Keratinocyte (primary cell): Measurements from ENCODE around the gene CCDC92B. TPM values are rescaled to one million over a fixed set of nuclear protein-coding genes. Genes with fewer than 3 reads are reported as not detected.

ENCODE experiments used
- DNase-seq: peaks from one replicate; pipeline ENCODE4 v3.0.0-alpha.2; 2011; ENCODE audit warnings: low read depth, missing footprints, low spot score
- FAIRE-seq: peaks from 2 replicates; lab custom pipeline; 2011; peaks lifted over from hg19 to GRCh38; lab: Jason Lieb, UNC
- H2AFZ ChIP-seq: 2 replicates; pipeline ENCODE4 v1.6.0; 2012; ENCODE audit warnings: low read length, control low read depth, inconsistent platforms; ENCODE audit not compliant: control insufficient read depth
- H3K27ac ChIP-seq: 2 replicates; pipeline ENCODE4 v1.5.1; 2011; ENCODE audit warnings: low read length; ENCODE audit not compliant: control insufficient read depth, insufficient read depth
- H3K27me3 ChIP-seq: 3 replicates; pipeline ENCODE4 v1.6.0; 2011; ENCODE audit warnings: low read length; ENCODE audit not compliant: control insufficient read depth, insufficient read depth; ENCODE audit errors: extremely low read depth
- H3K36me3 ChIP-seq, 2 experiments: 2 replicates in 1 of 2; 3 replicates in 1 of 2; pipeline ENCODE4 v1.5.1; 2011; ENCODE audit warnings: low read length in 2 of 2, mild to moderate bottlenecking in 1 of 2; ENCODE audit not compliant: control insufficient read depth in 2 of 2, insufficient read depth in 2 of 2; ENCODE audit errors: extremely low read depth in 1 of 2
- H3K4me1 ChIP-seq: 3 replicates; pipeline ENCODE4 v1.5.1; 2011; ENCODE audit warnings: low read length; ENCODE audit not compliant: control insufficient read depth, insufficient read depth; ENCODE audit errors: extremely low read depth
- H3K4me2 ChIP-seq: 3 replicates; pipeline ENCODE4 v1.6.0; 2011; ENCODE audit warnings: low read depth, low read length; ENCODE audit not compliant: control insufficient read depth, insufficient read depth; ENCODE audit errors: extremely low read depth
- H3K4me3 ChIP-seq, 3 experiments: fragments of 200-600 bp in 1 of 3; sonication (generic) in 1 of 3; 2 replicates in 2 of 3; 3 replicates in 1 of 3; pipeline ENCODE4 v1.5.1; 2011 to 2016; ENCODE audit warnings: low read length in 3 of 3, mild to moderate bottlenecking in 3 of 3, control low read depth in 2 of 3, inconsistent platforms in 1 of 3, low read depth in 1 of 3, mixed read lengths in 1 of 3, mixed run types in 1 of 3, moderate library complexity in 1 of 3; ENCODE audit not compliant: control insufficient read depth in 2 of 3, insufficient read depth in 2 of 3; ENCODE audit errors: extremely low read depth in 1 of 3
- H3K79me2 ChIP-seq: 2 replicates; pipeline ENCODE4 v1.6.0; 2012; ENCODE audit warnings: low read length; ENCODE audit not compliant: control insufficient read depth, insufficient read depth
- H3K9ac ChIP-seq: 3 replicates; pipeline ENCODE4 v1.6.0; 2011; ENCODE audit warnings: low read length; ENCODE audit not compliant: control insufficient read depth, insufficient read depth; ENCODE audit errors: extremely low read depth
- H3K9me1 ChIP-seq: 3 replicates; pipeline ENCODE4 v1.6.0; 2011; ENCODE audit warnings: low read length; ENCODE audit not compliant: control insufficient read depth, insufficient read depth; ENCODE audit errors: extremely low read depth
- H3K9me3 ChIP-seq: 2 replicates; pipeline ENCODE4 v1.5.1; 2012; ENCODE audit warnings: low read depth, low read length; ENCODE audit not compliant: control insufficient read depth
- H4K20me1 ChIP-seq: 3 replicates; pipeline ENCODE4 v1.6.0; 2011; ENCODE audit warnings: low read length; ENCODE audit not compliant: control insufficient read depth, insufficient read depth; ENCODE audit errors: extremely low read depth
- EZH2 ChIP-seq: IDR thresholded peaks from one replicate; pipeline ENCODE4 v1.6.1; 2012; ENCODE audit warnings: inconsistent platforms, mild to moderate bottlenecking, low read length, moderate library complexity
- dilution Hi-C: fragments of 300-500 bp; cut with MboI; formaldehyde crosslinking; loops from one replicate; pipeline ENCODE4 v1.7.0; 2020; ENCODE audit warnings: low sequenced_read_pairs; ENCODE audit not compliant: extremely low pct_ligation_motif_present
- polyA plus RNA-seq, 5 experiments: library from polyadenylated mRNA; depleted of rRNA in 3 of 5; stranded (reverse) in 3 of 5; stranded (forward) in 1 of 5; unstranded in 1 of 5; fragments of >200 nt; gene quantifications; 1 replicate in 1 of 5; 2 replicates in 3 of 5; 3 replicates in 1 of 5; pipeline versions ENCODE4 v1.2.1 to v1.2.3, GENCODE V29; 2011 to 2012; ENCODE audit warnings: missing spikeins in 2 of 5, low read depth in 1 of 5, low replicate concordance in 1 of 5
- TF ChIP-seq, protein P1 (sequence below), 3 experiments: IDR thresholded peaks in 1 of 3; conservative IDR thresholded peaks in 1 of 3; optimal IDR thresholded peaks in 1 of 3; 2 replicates in 2 of 3; 3 replicates in 1 of 3; pipeline versions ENCODE3 to v1.5.1; 2011; ENCODE audit warnings: low read length in 3 of 3, mild to moderate bottlenecking in 3 of 3, moderate library complexity in 2 of 3, control low read depth in 1 of 3, inconsistent platforms in 1 of 3; ENCODE audit not compliant: insufficient read depth in 2 of 3; ENCODE audit errors: extremely low read depth in 1 of 3

Gene CCDC92B
- polyA plus RNA-seq, 1 donor (not counting 4 experiments of a cell fraction or from before 2014, with no cell fraction given) = not detected

DNA sequence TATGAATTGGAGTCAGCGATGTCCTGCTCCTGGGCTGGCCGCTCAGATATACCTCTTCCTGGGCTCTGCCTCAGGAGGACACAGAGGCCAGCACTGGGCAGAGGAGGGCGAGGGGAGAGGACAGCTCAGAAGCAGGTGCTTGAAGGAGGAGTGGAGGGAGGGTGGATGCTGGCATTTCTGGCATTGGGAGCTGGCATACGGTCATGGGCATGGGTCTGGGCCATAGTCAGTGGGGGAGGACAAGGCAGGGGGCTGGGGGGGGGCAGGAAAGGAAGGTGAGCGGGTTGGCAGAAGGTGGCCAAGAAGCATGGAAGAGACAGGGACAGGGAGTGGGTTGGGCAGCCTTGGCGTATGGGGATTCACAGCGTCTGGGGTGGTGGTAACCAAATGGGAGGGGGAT, 30.1 kb upstream of the CCDC92B start:
- TF ChIP-seq EZH2 = no peak
- TF ChIP-seq, protein P1, sequence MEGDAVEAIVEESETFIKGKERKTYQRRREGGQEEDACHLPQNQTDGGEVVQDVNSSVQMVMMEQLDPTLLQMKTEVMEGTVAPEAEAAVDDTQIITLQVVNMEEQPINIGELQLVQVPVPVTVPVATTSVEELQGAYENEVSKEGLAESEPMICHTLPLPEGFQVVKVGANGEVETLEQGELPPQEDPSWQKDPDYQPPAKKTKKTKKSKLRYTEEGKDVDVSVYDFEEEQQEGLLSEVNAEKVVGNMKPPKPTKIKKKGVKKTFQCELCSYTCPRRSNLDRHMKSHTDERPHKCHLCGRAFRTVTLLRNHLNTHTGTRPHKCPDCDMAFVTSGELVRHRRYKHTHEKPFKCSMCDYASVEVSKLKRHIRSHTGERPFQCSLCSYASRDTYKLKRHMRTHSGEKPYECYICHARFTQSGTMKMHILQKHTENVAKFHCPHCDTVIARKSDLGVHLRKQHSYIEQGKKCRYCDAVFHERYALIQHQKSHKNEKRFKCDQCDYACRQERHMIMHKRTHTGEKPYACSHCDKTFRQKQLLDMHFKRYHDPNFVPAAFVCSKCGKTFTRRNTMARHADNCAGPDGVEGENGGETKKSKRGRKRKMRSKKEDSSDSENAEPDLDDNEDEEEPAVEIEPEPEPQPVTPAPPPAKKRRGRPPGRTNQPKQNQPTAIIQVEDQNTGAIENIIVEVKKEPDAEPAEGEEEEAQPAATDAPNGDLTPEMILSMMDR (optimal IDR thresholded peaks at IDR 0.05 in 1 of 3, IDR thresholded peaks at IDR 0.05 in 1 of 3, conservative IDR thresholded peaks at IDR 0.05 in 1 of 3; ENCODE audit: extremely low read depth in 1 of 3, insufficient read depth in 2 of 3, low read length in 3 of 3) = no peak
- no peak overlapping the region for H3K4me2 ChIP-seq
- H3K27me3 ChIP-seq = peaks cover 39% of the 10 kb centered on the region
- H3K79me2 ChIP-seq = no peaks in the 10 kb centered on the region
- DNase-seq (no peak), FAIRE-seq (no peak)
- H3K27ac ChIP-seq = no peak overlapping the region
- no peak overlapping the region for H3K9ac ChIP-seq
- peaks cover 3% of the 10 kb centered on the region for H3K4me1 ChIP-seq
- H3K36me3 ChIP-seq = no peaks in the 10 kb centered on the region
- H3K4me3 ChIP-seq = no peak overlapping the region
- no peaks in the 10 kb centered on the region for H3K9me1 ChIP-seq
- H4K20me1 ChIP-seq = no peaks in the 10 kb centered on the region
- no peaks in the 10 kb centered on the region for H3K9me3 ChIP-seq
- no peak overlapping the region for H2AFZ ChIP-seq
- dilution Hi-C loops = no loop called here

DNA sequence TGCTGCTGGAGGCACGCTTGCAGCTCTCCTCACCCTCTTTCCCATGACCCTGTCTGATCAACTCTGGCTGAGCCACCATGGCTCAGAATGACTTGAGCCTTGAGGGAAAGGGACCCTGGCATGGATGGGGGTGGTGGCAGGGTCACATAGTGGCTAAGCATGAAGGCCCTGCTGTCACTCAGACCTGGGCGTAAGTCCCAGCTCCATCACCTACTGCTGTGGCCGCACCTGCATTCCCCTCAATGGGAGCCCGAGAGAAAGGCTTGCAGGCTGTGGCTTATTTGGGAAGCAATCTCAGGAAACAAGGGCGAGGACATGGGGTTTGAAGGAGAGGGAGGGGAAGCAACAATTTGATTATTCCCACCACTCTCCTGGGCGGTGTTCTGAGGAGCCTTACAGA, 29.0 kb upstream of the CCDC92B start:
- FAIRE-seq = no peak
- no peak overlapping the region for H3K4me2 ChIP-seq
- TF ChIP-seq, protein P1 (optimal IDR thresholded peaks at IDR 0.05 in 1 of 3, IDR thresholded peaks at IDR 0.05 in 1 of 3, conservative IDR thresholded peaks at IDR 0.05 in 1 of 3; ENCODE audit: extremely low read depth in 1 of 3, insufficient read depth in 2 of 3, low read length in 3 of 3) = no peak
- TF ChIP-seq EZH2 = no peak
- no peak overlapping the region for H2AFZ ChIP-seq
- H4K20me1 ChIP-seq = no peaks in the 10 kb centered on the region
- dilution Hi-C loops = no loop called here
- no peak overlapping the region for H3K4me3 ChIP-seq
- H3K36me3 ChIP-seq = no peaks in the 10 kb centered on the region
- H3K9ac ChIP-seq = no peak overlapping the region
- peaks cover 39% of the 10 kb centered on the region for H3K27me3 ChIP-seq
- no peak for DNase-seq
- no peak overlapping the region for H3K27ac ChIP-seq
- no peaks in the 10 kb centered on the region for H3K9me1 ChIP-seq
- no peaks in the 10 kb centered on the region for H3K79me2 ChIP-seq
- peaks cover 3% of the 10 kb centered on the region for H3K4me1 ChIP-seq
- no peaks in the 10 kb centered on the region for H3K9me3 ChIP-seq
